Fibroblast of villous mesenchyme (primary cell): Measurements from ENCODE around the gene FCHO1. TPM values are rescaled to one million over a fixed set of nuclear protein-coding genes. Genes with fewer than 3 reads are reported as not detected.
A peak's percentile ranks its signal among the peaks of the same experiment; 100 is the strongest.

Experiments used
- DNase-seq: peaks from one replicate; pipeline ENCODE4 v3.0.0-alpha.2; 2010; ENCODE audit warnings: low read depth
- H3K4me3 ChIP-seq: 2 replicates; pipeline ENCODE4 v1.5.1; 2011; ENCODE audit warnings: low read depth, mild to moderate bottlenecking, low read length
- CTCF ChIP-seq: IDR thresholded peaks from 2 replicates; pipeline ENCODE4 v1.5.1; 2012; ENCODE audit warnings: low read depth, mild to moderate bottlenecking, low read length; ENCODE audit not compliant: insufficient read depth
- total RNA-seq: library from RNA; depleted of rRNA; stranded (reverse); fragments of >200 nt; gene quantifications from 2 replicates; pipeline ENCODE4 v1.2.3, GENCODE V29; 2012

Gene FCHO1
- total RNA-seq, 1 donor = 0.43 TPM

- TF ChIP-seq CTCF = no peak
- H3K4me3 ChIP-seq = no peak overlapping the region
- no peak for DNase-seq
These were observed 78.7 kb downstream of the FCHO1 start for GRCh38 chr19:17829855-17830566.

- no peak for TF ChIP-seq CTCF
- no peak overlapping the region for H3K4me3 ChIP-seq
- DNase-seq = peak; percentile 28
These were observed 79.5 kb downstream of the FCHO1 start for GRCh38 chr19:17830567-17831418.

- H3K4me3 ChIP-seq = no peak overlapping the region
- TF ChIP-seq CTCF = no peak
- no peak for DNase-seq
These were observed 80.2 kb downstream of the FCHO1 start for GRCh38 chr19:17831419-17831888.

GRCh38 chr19:17832443-17833208 lies 81.3 kb downstream of the FCHO1 start:
- DNase-seq = no peak
- no peak for TF ChIP-seq CTCF
- H3K4me3 ChIP-seq = no peak overlapping the region

- no peak overlapping the region for H3K4me3 ChIP-seq
- TF ChIP-seq CTCF = peak; percentile 4
- no peak for DNase-seq
These were observed 83.3 kb downstream of the FCHO1 start for GRCh38 chr19:17834350-17835181.
